NCI-H69 (cell line): Measurements from ENCODE around the gene HPRT1.

Experiments used
- DNase-seq: peaks from one replicate; lab custom pipeline; 2025; lab: John Stamatoyannopoulos, UW

HPRT1 gene

DNA sequence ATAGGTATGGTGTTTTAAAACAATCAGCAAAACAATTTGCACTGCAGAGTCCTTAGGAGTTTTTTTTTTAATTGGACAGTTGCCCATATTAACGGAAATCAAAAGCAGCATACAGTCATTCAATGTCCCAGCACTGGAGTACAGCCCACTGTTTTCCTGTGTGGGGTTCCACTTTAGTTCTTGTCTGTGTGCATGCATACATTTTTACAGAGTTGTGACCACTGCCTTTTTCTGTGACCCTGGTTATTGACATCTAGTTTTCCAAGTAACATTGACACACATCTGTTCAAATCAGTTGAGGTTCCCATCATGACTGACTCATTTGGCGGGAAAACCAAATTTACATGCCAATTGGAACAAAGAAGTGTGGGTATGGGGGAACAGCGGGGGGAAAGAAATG lies 83.3 kb downstream of the HPRT1 start:
- DNase-seq: peak; percentile 15

DNA sequence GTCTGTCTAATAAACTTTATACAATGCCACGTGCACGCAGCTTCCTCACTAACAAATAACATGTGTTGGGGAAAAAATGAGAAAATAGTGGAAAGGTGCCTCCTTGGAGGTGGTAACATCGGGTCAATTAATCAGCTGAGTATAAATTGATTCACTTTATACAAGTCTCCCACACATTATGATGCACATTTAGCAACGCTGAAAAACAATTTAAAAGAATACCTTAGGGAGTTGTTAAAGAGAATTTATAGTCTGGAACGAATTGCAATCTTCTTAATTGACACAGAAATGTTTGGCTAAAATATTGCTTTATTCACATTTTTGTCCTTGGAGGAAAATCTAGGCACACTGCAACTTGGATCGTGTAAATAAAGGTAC lies 84.2 kb downstream of the HPRT1 start:
- DNase-seq: no peak

DNA sequence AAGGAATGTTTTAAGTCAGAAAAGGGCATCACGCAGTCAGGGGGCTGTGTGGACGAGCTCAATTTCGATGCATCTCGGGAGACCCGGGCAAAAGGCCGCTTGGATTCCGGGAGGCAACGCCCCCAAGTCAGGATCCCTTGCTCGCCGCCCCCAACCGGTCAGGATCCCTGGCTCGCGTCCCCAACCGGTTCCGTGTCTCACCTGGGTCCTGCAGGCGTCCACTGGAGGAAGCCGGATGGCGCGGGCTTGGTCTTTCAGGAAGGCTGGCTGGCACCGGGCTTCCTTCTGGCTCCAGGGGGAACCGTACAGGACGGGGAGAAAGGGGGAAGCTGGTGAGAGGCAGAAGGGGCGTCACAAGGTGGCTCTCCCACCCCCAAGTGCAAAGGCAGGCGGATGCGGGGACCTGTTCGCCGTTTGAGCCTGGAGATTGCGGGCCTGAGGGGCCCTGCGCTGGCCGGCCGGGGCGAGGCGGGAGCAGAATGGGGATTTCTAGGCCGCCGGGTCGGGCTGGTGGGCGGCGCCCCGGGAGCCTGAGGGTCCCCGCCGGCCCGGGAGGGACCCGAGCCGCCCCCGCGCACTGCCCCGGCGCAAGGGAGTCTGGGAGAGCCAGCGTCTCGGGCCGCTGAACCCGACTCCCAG lies 84.7 kb downstream of the HPRT1 start:
- DNase-seq: no peak

DNA sequence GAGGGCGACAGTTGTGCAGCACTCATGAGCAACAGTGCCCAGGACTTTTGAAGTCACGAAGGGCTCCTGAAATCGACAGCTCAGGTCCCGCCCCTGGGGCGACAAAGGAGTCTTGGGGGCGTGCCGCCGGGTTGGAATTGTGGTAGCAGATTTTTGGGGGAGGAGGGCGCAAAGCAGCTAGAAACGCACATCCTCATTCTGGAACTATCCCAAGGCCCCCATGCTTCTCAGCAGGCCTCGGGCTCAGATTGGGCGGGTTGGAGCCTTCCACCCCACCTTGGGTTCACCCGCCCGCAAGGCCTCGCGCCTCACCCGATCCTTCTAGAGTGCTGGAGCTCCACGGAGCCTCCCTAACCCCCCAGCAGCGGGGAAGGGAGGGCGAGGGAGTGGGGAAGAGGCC lies 85.5 kb downstream of the HPRT1 start:
- no peak for DNase-seq

DNA sequence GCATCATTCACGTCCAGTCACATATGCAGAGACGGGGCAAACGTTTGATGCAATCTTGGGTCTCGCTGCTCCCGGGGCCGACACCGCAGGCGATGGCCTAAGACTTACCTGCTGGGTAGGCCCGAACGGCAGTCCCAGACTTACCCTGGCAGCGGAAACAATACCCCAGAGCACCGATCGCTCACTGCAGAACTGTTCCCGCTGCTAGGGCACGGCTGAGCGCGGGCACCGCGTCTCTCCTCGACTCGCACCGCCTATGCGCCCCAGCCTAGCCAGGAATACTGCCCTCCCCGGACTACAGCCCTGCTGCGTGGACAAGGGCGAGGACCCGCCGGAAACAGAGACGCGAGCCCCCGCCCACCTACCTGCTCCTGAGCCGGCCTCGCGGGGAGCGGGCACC lies 86.2 kb downstream of the HPRT1 start:
- no peak for DNase-seq

DNA sequence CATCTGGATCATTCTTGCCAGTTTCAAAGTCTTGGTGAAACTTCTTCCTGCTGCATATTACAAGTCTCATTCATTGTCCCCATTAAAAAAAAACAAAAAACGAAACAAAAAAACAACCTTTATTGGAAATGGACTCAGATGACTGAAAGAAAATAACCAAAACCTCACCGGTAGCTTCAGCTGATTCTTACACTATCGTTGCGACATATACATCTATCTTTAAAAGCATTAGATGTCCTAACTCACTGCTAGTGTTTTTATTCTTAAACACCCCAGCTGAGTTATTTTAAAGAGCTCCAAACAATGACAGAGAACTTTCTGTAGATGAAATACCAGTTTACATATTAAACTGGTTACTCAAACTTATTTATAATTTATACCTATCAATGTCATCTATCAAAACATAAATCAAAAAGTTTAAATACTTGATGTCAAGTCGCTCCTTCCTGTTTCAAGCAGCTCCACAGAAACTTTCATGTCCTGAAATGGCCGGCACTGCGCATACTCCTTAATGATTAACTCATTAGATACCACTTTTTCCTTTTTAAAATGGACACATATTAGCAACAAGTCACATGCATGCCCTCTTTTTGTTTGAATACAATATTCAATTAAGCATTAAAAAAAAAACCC lies 87.2 kb downstream of the HPRT1 start:
- DNase-seq: no peak

DNA sequence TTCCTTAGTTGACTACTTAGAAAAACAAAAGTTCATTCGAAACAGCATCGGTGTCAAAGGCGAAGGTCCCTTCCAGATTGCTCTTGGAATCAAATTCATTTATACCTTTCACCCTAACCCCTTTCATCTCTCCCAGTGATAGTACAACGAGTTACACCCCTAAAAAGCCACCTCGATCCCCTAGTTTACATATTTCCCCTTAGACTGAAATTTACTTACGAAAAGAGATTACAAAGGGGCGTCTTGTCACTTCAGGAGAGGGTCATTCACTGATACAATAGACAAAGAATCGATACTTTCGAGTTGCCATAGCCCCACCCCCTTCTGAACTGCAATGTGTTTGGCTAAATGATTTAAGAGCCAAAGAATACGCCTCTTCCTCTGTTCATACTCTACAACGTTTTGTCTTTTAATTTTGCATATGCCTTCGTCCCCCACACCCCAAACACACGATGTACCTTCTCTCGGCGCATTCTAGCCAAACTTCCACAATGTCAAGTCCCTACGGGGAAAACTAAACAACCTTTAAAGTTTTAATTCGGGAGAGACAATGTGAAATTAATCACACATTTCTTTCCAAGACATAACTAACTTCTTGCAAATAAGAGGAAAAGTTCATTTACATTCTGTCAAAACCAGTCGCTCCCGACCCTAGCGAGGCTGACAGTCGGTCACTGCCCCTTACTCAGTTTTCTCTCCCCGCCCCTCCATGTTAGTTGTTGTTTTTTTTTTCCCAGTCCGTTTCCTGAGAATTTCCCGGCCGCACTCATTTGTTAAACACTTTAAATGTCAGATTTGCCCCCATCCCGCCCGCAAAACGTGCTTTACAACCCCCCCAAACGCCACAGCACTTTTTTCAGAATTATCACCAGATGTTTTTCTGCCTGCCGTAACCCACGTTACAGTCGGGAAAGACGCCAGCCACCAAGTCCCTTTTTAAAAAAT lies 88.6 kb downstream of the HPRT1 start:
- peak; percentile 51 for DNase-seq
